SK-N-SH treated with all-trans-retinoic acid at 6 μM for 48 hours (cell line): ENCODE measurements around the gene VANGL1.

Experiments
- ATAC-seq: fragments of 200-7000 bp; cut with Tn5 transposase; 3 replicates; pipeline ENCODE4 v1.9.1; 2020; ENCODE audit warnings: mild to moderate bottlenecking, moderate library complexity
- ARNTL ChIP-seq: fragments of 450-650 bp; formaldehyde crosslinking; IDR thresholded peaks from 2 replicates; pipeline ENCODE4 v1.5.0; 2020; ENCODE audit warnings: low read depth, mild to moderate bottlenecking, moderate library complexity, borderline replicate concordance
- CSDC2 ChIP-seq: fragments of 250-450 bp; sonication (Bioruptor Pico); IDR thresholded peaks from 2 replicates; pipeline ENCODE4 v1.5.0; 2020; ENCODE audit warnings: mild to moderate bottlenecking, moderate library complexity
- CSRNP3 ChIP-seq: fragments of 250-450 bp; sonication (Bioruptor Pico); IDR thresholded peaks from 2 replicates; pipeline ENCODE4 v1.5.1; 2021; ENCODE audit warnings: mild to moderate bottlenecking, moderate library complexity
- ESRRG ChIP-seq: fragments of 250-450 bp; sonication (Bioruptor Pico); IDR thresholded peaks from 2 replicates; pipeline ENCODE4 v1.6.1; 2021; ENCODE audit warnings: mild to moderate bottlenecking
- GLIS3 ChIP-seq: fragments of 250-450 bp; sonication (Bioruptor Pico); IDR thresholded peaks from 2 replicates; pipeline ENCODE4 v1.5.0; 2020; ENCODE audit warnings: mild to moderate bottlenecking, moderate library complexity
- ISL1 ChIP-seq: fragments of 250-450 bp; sonication (Bioruptor Pico); IDR thresholded peaks from 2 replicates; pipeline ENCODE4 v2.1.2; 2022; ENCODE audit warnings: mild to moderate bottlenecking, moderate library complexity
- OSR1 ChIP-seq: fragments of 250-450 bp; sonication (Bioruptor Pico); IDR thresholded peaks from 2 replicates; pipeline ENCODE4 v1.8.0; 2022; ENCODE audit warnings: moderate library complexity, mild to moderate bottlenecking, inconsistent platforms
- PATZ1 ChIP-seq: fragments of 250-450 bp; sonication (Bioruptor Pico); IDR thresholded peaks from 2 replicates; pipeline ENCODE4 v1.8.0; 2020; ENCODE audit warnings: mild to moderate bottlenecking, moderate library complexity, borderline replicate concordance
- POU6F1 ChIP-seq: fragments of 250-450 bp; sonication (Bioruptor Pico); IDR thresholded peaks from 2 replicates; pipeline ENCODE4 v1.8.0; 2021; ENCODE audit warnings: low read depth, mild to moderate bottlenecking, moderate library complexity, borderline replicate concordance
- PPARA ChIP-seq: fragments of 250-450 bp; sonication (Bioruptor Pico); IDR thresholded peaks from 2 replicates; pipeline ENCODE4 v1.5.0; 2020; ENCODE audit warnings: mild to moderate bottlenecking, borderline replicate concordance
- RARB ChIP-seq: fragments of 250-450 bp; sonication (Bioruptor Pico); IDR thresholded peaks from 2 replicates; pipeline ENCODE4 v1.8.0; 2021; ENCODE audit warnings: mild to moderate bottlenecking, moderate library complexity
- SNAI2 ChIP-seq: fragments of 250-450 bp; sonication (Bioruptor Pico); IDR thresholded peaks from 2 replicates; pipeline ENCODE4 v1.5.0; 2020; ENCODE audit warnings: mild to moderate bottlenecking, moderate library complexity
- TCF4 ChIP-seq: fragments of 250-450 bp; sonication (Bioruptor Pico); IDR thresholded peaks from 2 replicates; pipeline ENCODE4 v1.8.0; 2021; ENCODE audit warnings: mild to moderate bottlenecking, moderate library complexity, borderline replicate concordance
- TSHZ2 ChIP-seq: fragments of 250-450 bp; sonication (Bioruptor Pico); IDR thresholded peaks from 2 replicates; pipeline ENCODE4 v1.5.0; 2020; ENCODE audit warnings: mild to moderate bottlenecking, moderate library complexity
- ZC3H10 ChIP-seq: fragments of 250-450 bp; sonication (Bioruptor Pico); IDR thresholded peaks from 2 replicates; pipeline ENCODE4 v1.5.1; 2021; ENCODE audit warnings: mild to moderate bottlenecking, moderate library complexity
- ZFP3 ChIP-seq: fragments of 250-450 bp; sonication (Bioruptor Pico); IDR thresholded peaks from 2 replicates; pipeline ENCODE4 v1.5.0; 2020; ENCODE audit warnings: mild to moderate bottlenecking, moderate library complexity
- ZFP30 ChIP-seq: fragments of 450-650 bp; formaldehyde crosslinking; IDR thresholded peaks from 2 replicates; pipeline ENCODE4 v1.5.0; 2022; ENCODE audit warnings: mild to moderate bottlenecking, moderate library complexity
- ZNF70 ChIP-seq: fragments of 450-650 bp; formaldehyde crosslinking; IDR thresholded peaks from 2 replicates; pipeline ENCODE4 v1.5.0; 2020; ENCODE audit warnings: mild to moderate bottlenecking, moderate library complexity

Gene VANGL1

GRCh38 chr1:115722221-115722620, 80.5 kb downstream of the VANGL1 start:
- no peak for ATAC-seq
- TF ChIP-seq TSHZ2 (CRISPR knock-in tag) (no peak), CSRNP3 (CRISPR knock-in tag) (no peak)

- ATAC-seq = no peak
- TF ChIP-seq ESRRG (CRISPR knock-in tag) (no peak), PPARA (CRISPR knock-in tag) (no peak), OSR1 (CRISPR knock-in tag) (no peak), ARNTL (no peak), PATZ1 (CRISPR knock-in tag) (no peak), ZNF70 (CRISPR knock-in tag) (no peak), CSDC2 (CRISPR knock-in tag) (no peak), ZFP30 (no peak), ZC3H10 (no peak)
Observed at GRCh38 chr1:115723756-115724155, 82.0 kb downstream of the VANGL1 start.

GRCh38 chr1:115725600-115725999, 83.8 kb downstream of the VANGL1 start:
- ATAC-seq = no peak
- no peak for TF ChIP-seq TCF4 (CRISPR knock-in tag)

GRCh38 chr1:115726161-115726560, 84.4 kb downstream of the VANGL1 start:
- no peak for ATAC-seq
- no peak for TF ChIP-seq CSRNP3 (CRISPR knock-in tag)
- TF ChIP-seq CSDC2 (CRISPR knock-in tag) = no peak
- TF ChIP-seq SNAI2 (CRISPR knock-in tag) = no peak
- TF ChIP-seq TSHZ2 (CRISPR knock-in tag) = no peak
- TF ChIP-seq ISL1 = no peak
- TF ChIP-seq GLIS3 (CRISPR knock-in tag) = no peak
- TF ChIP-seq ZFP3 (CRISPR knock-in tag) = no peak
- no peak for TF ChIP-seq ZNF70 (CRISPR knock-in tag)

GRCh38 chr1:115726570-115726969, 84.8 kb downstream of the VANGL1 start:
- ATAC-seq = no peak
- TF ChIP-seq TSHZ2 (CRISPR knock-in tag) = no peak
- TF ChIP-seq POU6F1 (CRISPR knock-in tag) = no peak
- TF ChIP-seq CSRNP3 (CRISPR knock-in tag) = no peak
- TF ChIP-seq TCF4 (CRISPR knock-in tag) = no peak
- TF ChIP-seq ZFP3 (CRISPR knock-in tag) = no peak
- no peak for TF ChIP-seq RARB (CRISPR knock-in tag)
